ENCODE data around the gene PREB. TPM values are rescaled to one million over a fixed set of nuclear protein-coding genes. Genes with fewer than 3 reads are reported as not detected.
A peak's percentile ranks its signal among the peaks of the same experiment; 100 is the strongest.

The PREB gene
- total and polyA plus RNA-seq, 2 of the 13 experiments (the other 11 are each of a cell fraction or from before 2014, with no cell fraction given): 112 to 192 TPM

DNA sequence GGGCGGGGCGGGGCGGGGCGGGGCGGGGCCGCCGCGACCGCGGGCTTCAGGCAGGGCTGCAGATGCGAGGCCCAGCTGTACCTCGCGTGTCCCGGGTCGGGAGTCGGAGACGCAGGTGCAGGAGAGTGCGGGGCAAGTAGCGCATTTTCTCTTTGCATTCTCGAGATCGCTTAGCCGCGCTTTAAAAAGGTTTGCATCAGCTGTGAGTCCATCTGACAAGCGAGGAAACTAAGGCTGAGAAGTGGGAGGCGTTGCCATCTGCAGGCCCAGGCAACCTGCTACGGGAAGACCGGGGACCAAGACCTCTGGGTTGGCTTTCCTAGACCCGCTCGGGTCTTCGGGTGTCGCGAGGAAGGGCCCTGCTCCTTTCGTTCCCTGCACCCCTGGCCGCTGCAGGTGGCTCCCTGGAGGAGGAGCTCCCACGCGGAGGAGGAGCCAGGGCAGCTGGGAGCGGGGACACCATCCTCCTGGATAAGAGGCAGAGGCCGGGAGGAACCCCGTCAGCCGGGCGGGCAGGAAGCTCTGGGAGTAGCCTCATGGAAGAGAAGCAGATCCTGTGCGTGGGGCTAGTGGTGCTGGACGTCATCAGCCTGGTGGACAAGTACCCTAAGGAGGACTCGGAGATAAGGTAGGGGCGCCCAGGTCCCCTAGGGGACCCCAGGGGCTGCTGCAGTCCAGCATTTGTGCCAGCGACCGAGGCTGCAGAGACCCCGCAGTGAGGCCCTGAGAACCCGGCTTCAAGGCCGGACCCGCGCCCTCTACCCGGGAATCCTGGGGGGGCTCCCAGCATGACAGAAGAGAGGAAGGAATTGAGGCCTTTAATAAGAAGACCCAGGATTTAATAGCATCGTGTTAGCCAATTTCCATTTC lies 47.5 kb downstream of the PREB start, which contains the start of gene KHK (continued):
- TF ChIP-seq, protein P1, sequence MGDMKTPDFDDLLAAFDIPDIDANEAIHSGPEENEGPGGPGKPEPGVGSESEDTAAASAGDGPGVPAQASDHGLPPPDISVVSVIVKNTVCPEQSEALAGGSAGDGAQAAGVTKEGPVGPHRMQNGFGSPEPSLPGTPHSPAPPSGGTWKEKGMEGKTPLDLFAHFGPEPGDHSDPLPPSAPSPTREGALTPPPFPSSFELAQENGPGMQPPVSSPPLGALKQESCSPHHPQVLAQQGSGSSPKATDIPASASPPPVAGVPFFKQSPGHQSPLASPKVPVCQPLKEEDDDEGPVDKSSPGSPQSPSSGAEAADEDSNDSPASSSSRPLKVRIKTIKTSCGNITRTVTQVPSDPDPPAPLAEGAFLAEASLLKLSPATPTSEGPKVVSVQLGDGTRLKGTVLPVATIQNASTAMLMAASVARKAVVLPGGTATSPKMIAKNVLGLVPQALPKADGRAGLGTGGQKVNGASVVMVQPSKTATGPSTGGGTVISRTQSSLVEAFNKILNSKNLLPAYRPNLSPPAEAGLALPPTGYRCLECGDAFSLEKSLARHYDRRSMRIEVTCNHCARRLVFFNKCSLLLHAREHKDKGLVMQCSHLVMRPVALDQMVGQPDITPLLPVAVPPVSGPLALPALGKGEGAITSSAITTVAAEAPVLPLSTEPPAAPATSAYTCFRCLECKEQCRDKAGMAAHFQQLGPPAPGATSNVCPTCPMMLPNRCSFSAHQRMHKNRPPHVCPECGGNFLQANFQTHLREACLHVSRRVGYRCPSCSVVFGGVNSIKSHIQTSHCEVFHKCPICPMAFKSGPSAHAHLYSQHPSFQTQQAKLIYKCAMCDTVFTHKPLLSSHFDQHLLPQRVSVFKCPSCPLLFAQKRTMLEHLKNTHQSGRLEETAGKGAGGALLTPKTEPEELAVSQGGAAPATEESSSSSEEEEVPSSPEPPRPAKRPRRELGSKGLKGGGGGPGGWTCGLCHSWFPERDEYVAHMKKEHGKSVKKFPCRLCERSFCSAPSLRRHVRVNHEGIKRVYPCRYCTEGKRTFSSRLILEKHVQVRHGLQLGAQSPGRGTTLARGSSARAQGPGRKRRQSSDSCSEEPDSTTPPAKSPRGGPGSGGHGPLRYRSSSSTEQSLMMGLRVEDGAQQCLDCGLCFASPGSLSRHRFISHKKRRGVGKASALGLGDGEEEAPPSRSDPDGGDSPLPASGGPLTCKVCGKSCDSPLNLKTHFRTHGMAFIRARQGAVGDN (CRISPR knock-in tag; IDR thresholded peaks at IDR 0.05): peak; percentile 93
- TF ChIP-seq ZNF780A (CRISPR knock-in tag; IDR thresholded peaks at IDR 0.05): no peak
- TF ChIP-seq, protein P2, sequence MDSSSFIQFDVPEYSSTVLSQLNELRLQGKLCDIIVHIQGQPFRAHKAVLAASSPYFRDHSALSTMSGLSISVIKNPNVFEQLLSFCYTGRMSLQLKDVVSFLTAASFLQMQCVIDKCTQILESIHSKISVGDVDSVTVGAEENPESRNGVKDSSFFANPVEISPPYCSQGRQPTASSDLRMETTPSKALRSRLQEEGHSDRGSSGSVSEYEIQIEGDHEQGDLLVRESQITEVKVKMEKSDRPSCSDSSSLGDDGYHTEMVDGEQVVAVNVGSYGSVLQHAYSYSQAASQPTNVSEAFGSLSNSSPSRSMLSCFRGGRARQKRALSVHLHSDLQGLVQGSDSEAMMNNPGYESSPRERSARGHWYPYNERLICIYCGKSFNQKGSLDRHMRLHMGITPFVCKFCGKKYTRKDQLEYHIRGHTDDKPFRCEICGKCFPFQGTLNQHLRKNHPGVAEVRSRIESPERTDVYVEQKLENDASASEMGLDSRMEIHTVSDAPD (CRISPR knock-in tag; IDR thresholded peaks at IDR 0.05): no peak
- no peak for TF ChIP-seq RAD21 (CRISPR knock-in tag; IDR thresholded peaks at IDR 0.05)
- TF ChIP-seq, protein P3, sequence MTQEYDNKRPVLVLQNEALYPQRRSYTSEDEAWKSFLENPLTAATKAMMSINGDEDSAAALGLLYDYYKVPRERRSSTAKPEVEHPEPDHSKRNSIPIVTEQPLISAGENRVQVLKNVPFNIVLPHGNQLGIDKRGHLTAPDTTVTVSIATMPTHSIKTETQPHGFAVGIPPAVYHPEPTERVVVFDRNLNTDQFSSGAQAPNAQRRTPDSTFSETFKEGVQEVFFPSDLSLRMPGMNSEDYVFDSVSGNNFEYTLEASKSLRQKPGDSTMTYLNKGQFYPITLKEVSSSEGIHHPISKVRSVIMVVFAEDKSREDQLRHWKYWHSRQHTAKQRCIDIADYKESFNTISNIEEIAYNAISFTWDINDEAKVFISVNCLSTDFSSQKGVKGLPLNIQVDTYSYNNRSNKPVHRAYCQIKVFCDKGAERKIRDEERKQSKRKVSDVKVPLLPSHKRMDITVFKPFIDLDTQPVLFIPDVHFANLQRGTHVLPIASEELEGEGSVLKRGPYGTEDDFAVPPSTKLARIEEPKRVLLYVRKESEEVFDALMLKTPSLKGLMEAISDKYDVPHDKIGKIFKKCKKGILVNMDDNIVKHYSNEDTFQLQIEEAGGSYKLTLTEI (CRISPR knock-in tag; conservative IDR thresholded peaks at IDR 0.05): no peak
- TF ChIP-seq, protein P4, sequence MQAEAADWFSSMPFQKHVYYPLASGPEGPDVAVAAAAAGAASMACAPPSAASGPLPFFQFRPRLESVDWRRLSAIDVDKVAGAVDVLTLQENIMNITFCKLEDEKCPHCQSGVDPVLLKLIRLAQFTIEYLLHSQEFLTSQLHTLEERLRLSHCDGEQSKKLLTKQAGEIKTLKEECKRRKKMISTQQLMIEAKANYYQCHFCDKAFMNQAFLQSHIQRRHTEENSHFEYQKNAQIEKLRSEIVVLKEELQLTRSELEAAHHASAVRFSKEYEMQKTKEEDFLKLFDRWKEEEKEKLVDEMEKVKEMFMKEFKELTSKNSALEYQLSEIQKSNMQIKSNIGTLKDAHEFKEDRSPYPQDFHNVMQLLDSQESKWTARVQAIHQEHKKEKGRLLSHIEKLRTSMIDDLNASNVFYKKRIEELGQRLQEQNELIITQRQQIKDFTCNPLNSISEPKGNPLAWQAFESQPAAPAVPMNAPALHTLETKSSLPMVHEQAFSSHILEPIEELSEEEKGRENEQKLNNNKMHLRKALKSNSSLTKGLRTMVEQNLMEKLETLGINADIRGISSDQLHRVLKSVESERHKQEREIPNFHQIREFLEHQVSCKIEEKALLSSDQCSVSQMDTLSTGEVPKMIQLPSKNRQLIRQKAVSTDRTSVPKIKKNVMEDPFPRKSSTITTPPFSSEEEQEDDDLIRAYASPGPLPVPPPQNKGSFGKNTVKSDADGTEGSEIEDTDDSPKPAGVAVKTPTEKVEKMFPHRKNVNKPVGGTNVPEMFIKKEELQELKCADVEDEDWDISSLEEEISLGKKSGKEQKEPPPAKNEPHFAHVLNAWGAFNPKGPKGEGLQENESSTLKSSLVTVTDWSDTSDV (CRISPR knock-in tag; IDR thresholded peaks at IDR 0.05): no peak
- TF ChIP-seq, protein P5, sequence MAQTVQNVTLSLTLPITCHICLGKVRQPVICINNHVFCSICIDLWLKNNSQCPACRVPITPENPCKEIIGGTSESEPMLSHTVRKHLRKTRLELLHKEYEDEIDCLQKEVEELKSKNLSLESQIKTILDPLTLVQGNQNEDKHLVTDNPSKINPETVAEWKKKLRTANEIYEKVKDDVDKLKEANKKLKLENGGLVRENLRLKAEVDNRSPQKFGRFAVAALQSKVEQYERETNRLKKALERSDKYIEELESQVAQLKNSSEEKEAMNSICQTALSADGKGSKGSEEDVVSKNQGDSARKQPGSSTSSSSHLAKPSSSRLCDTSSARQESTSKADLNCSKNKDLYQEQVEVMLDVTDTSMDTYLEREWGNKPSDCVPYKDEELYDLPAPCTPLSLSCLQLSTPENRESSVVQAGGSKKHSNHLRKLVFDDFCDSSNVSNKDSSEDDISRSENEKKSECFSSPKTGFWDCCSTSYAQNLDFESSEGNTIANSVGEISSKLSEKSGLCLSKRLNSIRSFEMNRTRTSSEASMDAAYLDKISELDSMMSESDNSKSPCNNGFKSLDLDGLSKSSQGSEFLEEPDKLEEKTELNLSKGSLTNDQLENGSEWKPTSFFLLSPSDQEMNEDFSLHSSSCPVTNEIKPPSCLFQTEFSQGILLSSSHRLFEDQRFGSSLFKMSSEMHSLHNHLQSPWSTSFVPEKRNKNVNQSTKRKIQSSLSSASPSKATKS (CRISPR knock-in tag; IDR thresholded peaks at IDR 0.05): no peak
- TF ChIP-seq, protein P6, sequence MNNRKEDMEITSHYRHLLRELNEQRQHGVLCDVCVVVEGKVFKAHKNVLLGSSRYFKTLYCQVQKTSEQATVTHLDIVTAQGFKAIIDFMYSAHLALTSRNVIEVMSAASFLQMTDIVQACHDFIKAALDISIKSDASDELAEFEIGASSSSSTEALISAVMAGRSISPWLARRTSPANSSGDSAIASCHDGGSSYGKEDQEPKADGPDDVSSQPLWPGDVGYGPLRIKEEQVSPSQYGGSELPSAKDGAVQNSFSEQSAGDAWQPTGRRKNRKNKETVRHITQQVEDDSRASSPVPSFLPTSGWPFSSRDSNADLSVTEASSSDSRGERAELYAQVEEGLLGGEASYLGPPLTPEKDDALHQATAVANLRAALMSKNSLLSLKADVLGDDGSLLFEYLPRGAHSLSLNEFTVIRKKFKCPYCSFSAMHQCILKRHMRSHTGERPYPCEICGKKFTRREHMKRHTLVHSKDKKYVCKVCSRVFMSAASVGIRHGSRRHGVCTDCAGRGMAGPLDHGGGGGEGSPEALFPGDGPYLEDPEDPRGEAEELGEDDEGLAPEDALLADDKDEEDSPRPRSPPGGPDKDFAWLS (CRISPR knock-in tag; IDR thresholded peaks at IDR 0.05; ENCODE audit: borderline replicate concordance): no peak; the same call in 1 of the 2 replicates
- 0 out of 2 replicates have a peak, but pooled peaks have one; percentile 52 for TF ChIP-seq ZNF335 (CRISPR knock-in tag; IDR thresholded peaks at IDR 0.05)
- TF ChIP-seq KLF11 (CRISPR knock-in tag; IDR thresholded peaks at IDR 0.05): no peak; the same call in none of the 2 replicates
- TF ChIP-seq ZNF879 (CRISPR knock-in tag; IDR thresholded peaks at IDR 0.05): no peak
- TF ChIP-seq ZNF773 (CRISPR knock-in tag; IDR thresholded peaks at IDR 0.05; ENCODE audit: borderline replicate concordance): no peak
- TF ChIP-seq KLF6 (CRISPR knock-in tag; IDR thresholded peaks at IDR 0.05): 0 out of 2 replicates have a peak, but pooled peaks have one; percentile 22

Data from HepG2 (cell line).